Activated naive CD4-positive, alpha-beta T cell treated with anti-CD3 and anti-CD28 coated beads, Interleukin-2, amount 10 ng/mL, durations not matched to agents 7 days and 5 days (primary cell): ENCODE results near the gene ZNF319.

Source experiments
- CTCF ChIA-PET: fragments of 350-600 bp; sonication (Branson Sonifier 250); formaldehyde crosslinking; loops from one replicate; lab custom pipeline; 2021; ENCODE audit warnings: antibody characterized with exemption; lab: Charles Lee
- DNase-seq: peaks from one replicate; pipeline ENCODE4 v3.0.0-alpha.2; 2020
- H3K27ac Mint-ChIP-seq: one replicate; pipeline ENCODE4 v1.8.0; 2021; ENCODE audit warnings: mild to moderate bottlenecking, moderate library complexity, mixed read lengths
- H3K27me3 Mint-ChIP-seq: one replicate; pipeline ENCODE4 v1.8.0; 2021; ENCODE audit warnings: mild to moderate bottlenecking, mixed read lengths
- H3K36me3 Mint-ChIP-seq: one replicate; pipeline ENCODE4 v1.8.0; 2021; ENCODE audit warnings: mixed read lengths
- H3K4me1 Mint-ChIP-seq: one replicate; pipeline ENCODE4 v1.8.0; 2021; ENCODE audit warnings: mixed read lengths
- H3K4me3 Mint-ChIP-seq: one replicate; pipeline ENCODE4 v1.8.0; 2021; ENCODE audit warnings: mild to moderate bottlenecking, moderate library complexity, mixed read lengths
- H3K9me3 Mint-ChIP-seq: one replicate; pipeline ENCODE4 v1.8.0; 2021; ENCODE audit warnings: mixed read lengths

The ZNF319 gene

GRCh38 chr16:57948027-57948426, 52.4 kb downstream of the ZNF319 start:
- H3K4me1 Mint-ChIP-seq, result no peaks in the 10 kb centered on the region
- H3K27ac Mint-ChIP-seq, result no peak overlapping the region
- no peak for DNase-seq
- CTCF ChIA-PET, result no interaction called here
- H3K27me3 Mint-ChIP-seq, result peaks cover 4% of the 10 kb centered on the region
- H3K4me3 Mint-ChIP-seq, result no peak overlapping the region
- no peaks in the 10 kb centered on the region for H3K36me3 Mint-ChIP-seq
- H3K9me3 Mint-ChIP-seq, result no peaks in the 10 kb centered on the region

DNA sequence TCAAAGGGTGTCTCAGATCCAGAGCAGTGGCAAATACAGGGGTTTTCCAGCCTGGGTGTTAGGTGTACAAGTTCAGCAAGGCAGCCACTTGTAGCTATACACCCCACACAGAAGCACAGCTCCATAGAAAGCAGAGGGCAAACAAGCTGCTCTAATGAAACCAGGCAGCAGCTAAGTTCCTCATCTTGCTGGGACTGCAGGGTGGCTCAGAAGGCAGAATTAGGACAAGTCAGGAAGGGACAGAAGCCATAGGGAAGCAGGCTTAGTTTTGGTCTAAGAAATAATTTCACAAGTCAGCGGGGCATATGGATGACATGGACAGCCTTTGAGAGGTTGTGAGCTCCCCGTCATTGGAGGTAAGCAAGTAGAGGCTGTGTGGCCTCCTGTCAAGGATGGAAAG, 53.2 kb downstream of the ZNF319 start:
- DNase-seq, result no peak
- Mint-ChIP-seq H3K4me1 (no peaks in the 10 kb centered on the region), H3K36me3 (no peaks in the 10 kb centered on the region), H3K27me3 (peaks cover 4% of the 10 kb centered on the region), H3K9me3 (no peaks in the 10 kb centered on the region), H3K27ac (no peak overlapping the region), H3K4me3 (no peak overlapping the region)
- CTCF ChIA-PET, result interaction anchor here (1.3 kb wide), 1 partner anchor 9 kb away, joined by 4 read pairs; no protein-coding TSS in a partner anchor

DNA sequence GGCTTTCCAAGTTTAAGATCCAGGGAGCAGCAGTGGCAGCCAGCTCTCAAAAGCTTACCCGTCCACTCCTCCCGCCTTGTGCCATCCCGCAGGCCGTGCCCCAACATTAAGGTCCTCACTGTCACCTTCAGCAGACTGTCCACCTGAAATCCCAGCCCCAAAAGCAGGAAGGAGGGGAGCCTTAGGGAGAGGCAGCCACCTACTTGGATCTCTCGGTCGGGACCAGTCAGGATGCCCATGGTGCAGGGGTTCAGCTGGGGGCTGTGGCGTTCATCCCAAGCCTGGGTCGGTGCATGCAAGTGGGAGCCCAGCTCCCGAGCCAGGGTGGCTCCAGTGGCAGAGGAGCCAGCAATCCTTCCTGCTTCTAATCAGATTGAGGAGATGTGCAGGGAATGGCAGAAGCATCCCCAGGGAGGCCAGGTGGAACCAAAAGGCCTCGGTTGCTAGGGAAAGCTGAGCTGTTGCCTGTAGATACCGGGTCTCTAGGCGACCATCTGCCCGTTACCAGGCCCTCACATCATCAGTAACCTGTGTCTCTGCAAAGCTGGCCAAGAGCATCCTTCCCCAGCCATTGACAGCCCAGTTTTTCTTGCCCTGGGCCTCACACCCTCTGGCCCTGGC, 54.2 kb downstream of the ZNF319 start:
- H3K27me3 Mint-ChIP-seq, result peaks cover 4% of the 10 kb centered on the region
- CTCF ChIA-PET, result interaction anchor here (0.5 to 1.3 kb wide), 2 partner anchors 10 to 380 kb away, joined by 3 to 4 read pairs; no protein-coding TSS in a partner anchor
- DNase-seq, result no peak
- no peak overlapping the region for H3K4me3 Mint-ChIP-seq
- H3K36me3 Mint-ChIP-seq, result no peaks in the 10 kb centered on the region
- H3K9me3 Mint-ChIP-seq, result no peaks in the 10 kb centered on the region
- H3K27ac Mint-ChIP-seq, result no peak overlapping the region
- no peaks in the 10 kb centered on the region for H3K4me1 Mint-ChIP-seq

DNA sequence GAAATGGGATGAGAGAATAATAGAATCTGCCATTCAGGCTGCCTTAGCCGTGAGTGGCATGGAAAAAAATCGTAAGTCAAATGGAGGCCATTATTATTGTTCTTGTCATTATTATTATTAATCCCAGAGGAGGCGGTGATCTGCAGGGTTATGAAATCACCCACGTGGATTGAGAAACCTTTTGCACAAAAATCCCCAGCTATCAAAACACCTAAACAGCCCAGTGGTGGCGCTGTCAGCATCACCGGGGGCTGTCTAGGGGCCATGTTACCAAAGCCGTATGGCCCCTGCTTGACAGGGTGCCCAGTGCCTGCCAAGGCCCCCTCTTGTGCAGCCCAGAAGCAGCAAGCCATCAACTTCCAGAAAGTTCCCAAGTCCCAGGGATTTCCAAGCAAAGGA, 54.7 kb downstream of the ZNF319 start:
- CTCF ChIA-PET, result no interaction called here
- Mint-ChIP-seq H3K36me3 (no peaks in the 10 kb centered on the region), H3K27me3 (peaks cover 4% of the 10 kb centered on the region), H3K27ac (no peak overlapping the region), H3K4me3 (no peak overlapping the region), H3K9me3 (no peaks in the 10 kb centered on the region), H3K4me1 (no peaks in the 10 kb centered on the region)
- DNase-seq, result no peak

DNA sequence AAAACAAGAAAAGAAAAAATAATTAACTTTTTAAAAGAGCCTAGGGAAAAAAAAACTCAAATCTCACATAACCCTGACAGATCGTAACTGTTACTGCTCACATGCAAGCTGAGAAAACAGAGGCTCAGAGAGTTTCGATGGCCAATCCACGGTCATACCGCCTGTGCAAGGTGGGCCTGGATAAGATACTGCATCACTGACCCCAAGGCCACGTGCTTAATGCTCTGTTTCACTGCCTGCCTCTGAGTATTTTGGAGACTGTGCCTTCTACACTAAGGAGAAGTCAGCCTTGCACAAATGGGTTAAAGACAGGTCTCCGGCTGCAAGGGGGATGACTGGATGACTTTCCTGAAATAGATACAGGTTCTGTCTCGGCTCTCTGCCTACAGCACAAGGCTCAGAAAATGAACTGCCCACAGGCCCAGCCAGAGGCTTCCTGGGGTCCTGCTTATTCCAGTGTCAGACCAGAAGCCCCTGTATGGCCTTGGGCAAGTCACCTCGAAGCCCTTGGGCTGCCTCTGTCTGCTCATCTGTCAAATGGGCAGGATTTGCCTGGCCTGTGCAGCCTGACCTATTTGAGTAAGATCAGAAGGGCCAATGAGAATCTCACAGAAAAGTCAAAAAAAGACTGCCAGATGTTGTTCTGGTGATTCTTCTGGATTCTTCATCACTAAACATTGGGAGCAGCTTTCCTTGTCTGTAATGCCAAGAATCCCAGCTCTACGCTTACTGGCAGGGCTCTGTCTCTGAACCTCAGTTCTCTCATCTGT, 55.3 kb downstream of the ZNF319 start:
- CTCF ChIA-PET, result no interaction called here
- Mint-ChIP-seq H3K27ac (no peak overlapping the region), H3K9me3 (no peaks in the 10 kb centered on the region), H3K4me3 (no peak overlapping the region), H3K4me1 (no peaks in the 10 kb centered on the region), H3K27me3 (peaks cover 10% of the 10 kb centered on the region), H3K36me3 (no peaks in the 10 kb centered on the region)
- no peak for DNase-seq
